K562 (cell line): ENCODE measurements around the gene CEACAM21. TPM values are rescaled to one million over a fixed set of nuclear protein-coding genes. Genes with fewer than 3 reads are reported as not detected.

Source experiments
- ATAC-seq: fragments of 200-7000 bp; cut with Tn5 transposase; 3 replicates; pipeline ENCODE4 v1.9.1; 2020; ENCODE audit warnings: moderate library complexity
- BruUV-seq: library from RNA; stranded (reverse); fragments of 400-500 nt; replicated peaks from 2 replicates; lab custom pipeline; 2021; lab: Mats Ljungman, UMichigan
- CTCF ChIA-PET: fragments of 300-600 bp; formaldehyde crosslinking; extraction: SDS; loops from one replicate; lab custom pipeline; 2021; ENCODE audit warnings: low intra/inter-chr PET ratio; lab: Yijun Ruan, JAX
- POLR2A ChIA-PET: fragments of 300-600, 350-650 bp; sonication (Branson Sonifier 250); formaldehyde crosslinking; extraction: SDS; loops from one replicate; lab custom pipeline; 2021; ENCODE audit warnings: antibody characterized with exemption, inconsistent platforms; lab: Yijun Ruan, JAX
- DNase-seq, 4 experiments: peaks; one replicate each; pipeline versions ENCODE4 v3.0.0 to v3.0.0-alpha.2; 2011 to 2018; ENCODE audit warnings: low spot score in 3 of 4, mixed read lengths in 3 of 4; ENCODE audit errors: extremely low read depth in 1 of 4
- FAIRE-seq: peaks from 2 replicates; lab custom pipeline; 2011; peaks lifted over from hg19 to GRCh38; lab: Jason Lieb, UNC
- H2AFZ ChIP-seq: 2 replicates; pipeline ENCODE4 v1.6.0; 2011; ENCODE audit warnings: low read depth, low read length, control low read depth, inconsistent platforms
- H3K27ac ChIP-seq: fragments of 200-600 bp; 3 replicates; pipeline ENCODE4 v1.8.0; 2011; ENCODE audit warnings: low read depth, mild to moderate bottlenecking, control low read depth, inconsistent platforms, low read length, moderate library complexity, mixed read lengths; ENCODE audit errors: extremely low read depth
- H3K27me3 ChIP-seq, 2 experiments: fragments of 300-600 bp in 1 of 2; 2 replicates in 1 of 2; 3 replicates in 1 of 2; pipeline versions ENCODE4 v1.6.0 to v1.8.0; 2011; ENCODE audit warnings: inconsistent platforms in 2 of 2, low read length in 2 of 2, mild to moderate bottlenecking in 1 of 2, mixed read lengths in 1 of 2, moderate library complexity in 1 of 2; ENCODE audit not compliant: control insufficient read depth in 2 of 2, insufficient read depth in 2 of 2
- H3K36me3 ChIP-seq: fragments of 300-600 bp; 3 replicates; pipeline ENCODE4 v1.8.0; 2011; ENCODE audit warnings: mild to moderate bottlenecking, low read length, inconsistent platforms; ENCODE audit not compliant: control insufficient read depth, insufficient read depth
- H3K4me1 ChIP-seq, 2 experiments: fragments of 200-600 bp in 1 of 2; replicated peaks in 1 of 2; 2 replicates in 1 of 2; 3 replicates in 1 of 2; pipeline versions ENCODE4 v1.5.1 to v1.8.0; 2011; ENCODE audit warnings: inconsistent platforms in 2 of 2, low read length in 2 of 2, mild to moderate bottlenecking in 1 of 2, mixed read lengths in 1 of 2, moderate library complexity in 1 of 2; ENCODE audit not compliant: control insufficient read depth in 2 of 2, insufficient read depth in 2 of 2
- H3K4me2 ChIP-seq: 2 replicates; pipeline ENCODE4 v1.6.1; 2011; ENCODE audit warnings: low read length, control low read depth, inconsistent platforms, mixed read lengths; ENCODE audit not compliant: insufficient read depth
- H3K4me3 ChIP-seq: fragments of 200-600 bp; sonication (generic), shearing (Covaris generic); 2 replicates; pipeline ENCODE4 v1.5.1; 2016; ENCODE audit warnings: control low read depth, inconsistent platforms
- H3K79me2 ChIP-seq: fragments of 200-600 bp; 3 replicates; pipeline ENCODE4 v1.8.0; 2011; ENCODE audit warnings: low read length, inconsistent platforms; ENCODE audit not compliant: control insufficient read depth, insufficient read depth
- H3K9ac ChIP-seq, 2 experiments: 2 replicates each; pipeline versions ENCODE4 v1.6.0 to v1.6.1; 2011; ENCODE audit warnings: low read depth in 2 of 2, low read length in 2 of 2, control low read depth in 1 of 2, inconsistent platforms in 1 of 2, mild to moderate bottlenecking in 1 of 2, mixed read lengths in 1 of 2; ENCODE audit not compliant: insufficient read depth in 1 of 2
- H3K9me1 ChIP-seq: one replicate; pipeline ENCODE4 v1.6.0; 2011; ENCODE audit warnings: inconsistent platforms, mild to moderate bottlenecking, low read length, moderate library complexity; ENCODE audit not compliant: control insufficient read depth, insufficient read depth
- H3K9me3 ChIP-seq: replicated peaks from 2 replicates; pipeline ENCODE4 v1.5.1; 2011; ENCODE audit warnings: low read depth, low read length, inconsistent platforms; ENCODE audit not compliant: control insufficient read depth, insufficient read depth
- H4K20me1 ChIP-seq: replicated peaks from 2 replicates; pipeline ENCODE4 v1.6.1; 2011; ENCODE audit warnings: low read length, inconsistent platforms, mixed read lengths; ENCODE audit not compliant: control insufficient read depth, insufficient read depth
- CTCF ChIP-seq, 3 experiments: IDR thresholded peaks in 2 of 3; conservative IDR thresholded peaks in 1 of 3; 2 replicates each; pipeline ENCODE4 v1.5.1; 2011 to 2012; ENCODE audit warnings: low read length in 3 of 3, mild to moderate bottlenecking in 3 of 3, control low read depth in 2 of 3, improper control_type of control experiment in 1 of 3, inconsistent platforms in 1 of 3, low read depth in 1 of 3, mixed read lengths in 1 of 3, moderate library complexity in 1 of 3; ENCODE audit not compliant: insufficient read depth in 2 of 3
- CTCFL ChIP-seq: IDR thresholded peaks from 2 replicates; pipeline ENCODE4 v1.6.1; 2011; ENCODE audit warnings: borderline replicate concordance, low read depth, mild to moderate bottlenecking, moderate library complexity, low read length; ENCODE audit not compliant: insufficient read depth, poor library complexity, severe bottlenecking
- LEF1 ChIP-seq: fragments of 450-650 bp; IDR thresholded peaks from 2 replicates; pipeline ENCODE4 v1.6.1; 2016; ENCODE audit warnings: mild to moderate bottlenecking
- WGBS: fragments of 100-300 bp; shearing (Covaris generic); methylation state at CpG from one replicate; pipeline ENCODE4 v1.1.6; 2016; ENCODE audit warnings: low coverage, mixed read lengths; ENCODE audit not compliant: insufficient coverage; ENCODE audit errors: missing lambda C conversion rate; 5-methylcytosine and 5-hydroxymethylcytosine counted together
- in situ Hi-C: fragments of 300-500 bp; cut with MboI; formaldehyde crosslinking; loops from 4 replicates; pipeline ENCODE4 v1.15.0; 2018; ENCODE audit warnings: inconsistent platforms, mixed read lengths
- intact Hi-C: fragments of 100-400 bp; cut with micrococcal nuclease; formaldehyde crosslinking; loops from 2 replicates; pipeline ENCODE4 v1.14.2; 2022
- polyA plus RNA-seq, 8 experiments: library from polyadenylated mRNA; depleted of rRNA in 4 of 8; stranded (reverse) in 5 of 8; unstranded in 3 of 8; fragments of >200 nt; fragmentation: Nextera tagmentation in 2 of 8; fragmentation: Illumina TruSeq in 1 of 8; extraction: Ambion mirVana in 2 of 8; extraction: Trizol in 1 of 8; gene quantifications; 2 replicates each; pipeline versions ENCODE4 v1.2.1 to v1.2.3, GENCODE V29; 2011 to 2014; ENCODE audit warnings: inconsistent platforms in 1 of 8, missing spikeins in 1 of 8
- total RNA-seq, 7 experiments: library from RNA; depleted of rRNA in 6 of 7; stranded (reverse); fragments of >200 nt in 6 of 7; fragmentation: Illumina TruSeq in 2 of 7; extraction: Trizol in 2 of 7; gene quantifications; 2 replicates each; pipeline versions ENCODE4 v1.2.1 to v1.2.3, GENCODE V29; 2011 to 2021; ENCODE audit warnings: low replicate concordance in 1 of 7
- TF ChIP-seq, protein P1 (sequence below): fragments of 450-650 bp; IDR thresholded peaks from 2 replicates; pipeline ENCODE4 v1.6.1; 2018; ENCODE audit not compliant: partially characterized antibody

Gene CEACAM21
- total and polyA plus RNA-seq, 9 of the 15 experiments (the other 6 are each of a cell fraction or from before 2014, with no cell fraction given) = 0.06 to 0.40 (median 0.18) TPM; not detected in 1

DNA sequence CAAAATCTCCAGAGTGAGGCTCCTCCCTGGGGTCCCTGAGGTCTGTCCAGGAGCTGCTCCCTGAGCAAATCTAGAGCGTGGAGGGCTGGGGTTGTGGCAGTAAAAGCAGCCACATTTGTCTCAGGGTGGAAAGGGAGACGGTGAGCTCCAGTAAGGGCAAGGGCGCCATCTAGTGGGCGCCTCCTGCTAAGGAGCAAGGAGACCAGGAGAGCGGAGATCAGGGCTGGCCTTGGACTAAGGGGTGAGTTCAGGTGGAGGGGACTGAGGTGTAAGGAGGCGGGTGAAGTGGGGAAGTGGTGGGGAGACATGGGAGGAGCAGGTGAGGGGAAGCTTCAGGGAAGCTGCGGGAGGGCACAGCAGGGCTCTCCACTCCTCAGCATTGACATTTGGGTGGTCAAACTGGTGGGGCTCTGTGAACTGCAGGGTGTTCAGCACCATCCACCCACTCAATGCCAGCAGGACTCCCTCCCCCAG, 5.3 kb upstream of the CEACAM21 start:
- Histone ChIP-seq H2AFZ (0 out of 2 replicates have a peak overlapping the region, but pooled peaks have one; percentile 8), H3K4me3 (no peak overlapping the region), H3K4me2 (no peak overlapping the region), H3K79me2 (no peaks in the 10 kb centered on the region), H4K20me1 (no peaks in the 10 kb centered on the region; the same call in 1 of the 2 replicates), H3K27me3 (peaks cover 0 to 11% of the 10 kb centered on the region in 2 experiments; a peak in 1 of 5 replicates), H3K27ac (no peak overlapping the region), H3K36me3 (no peaks in the 10 kb centered on the region), H3K9ac (no peak overlapping the region), H3K4me1 (no peaks in the 10 kb centered on the region), H3K9me1 (no peaks in the 10 kb centered on the region), H3K9me3 (no peaks in the 10 kb centered on the region)
- intact Hi-C loops = no loop called here
- in situ Hi-C loops = loop anchor here (5.0 to 25.0 kb wide), 3 partner anchors 123 to 366 kb away; partner anchors contain the start of gene CCDC97
- DNase-seq = peak; percentile 76 to 88 (median 80)
- POLR2A ChIA-PET = no interaction called here
- peak; percentile 100 for ATAC-seq
- peak; percentile 85 for FAIRE-seq
- CTCF ChIA-PET = interaction anchor here (0.6 to 2.2 kb wide), 5 partner anchors 25 to 366 kb away, joined by 3 to 13 read pairs (median 5); no protein-coding TSS in a partner anchor
- 2% methylated on average over 6 of the region's 7 CpGs for WGBS
- BruUV-seq = no TSS peak
- TF ChIP-seq, protein P1, sequence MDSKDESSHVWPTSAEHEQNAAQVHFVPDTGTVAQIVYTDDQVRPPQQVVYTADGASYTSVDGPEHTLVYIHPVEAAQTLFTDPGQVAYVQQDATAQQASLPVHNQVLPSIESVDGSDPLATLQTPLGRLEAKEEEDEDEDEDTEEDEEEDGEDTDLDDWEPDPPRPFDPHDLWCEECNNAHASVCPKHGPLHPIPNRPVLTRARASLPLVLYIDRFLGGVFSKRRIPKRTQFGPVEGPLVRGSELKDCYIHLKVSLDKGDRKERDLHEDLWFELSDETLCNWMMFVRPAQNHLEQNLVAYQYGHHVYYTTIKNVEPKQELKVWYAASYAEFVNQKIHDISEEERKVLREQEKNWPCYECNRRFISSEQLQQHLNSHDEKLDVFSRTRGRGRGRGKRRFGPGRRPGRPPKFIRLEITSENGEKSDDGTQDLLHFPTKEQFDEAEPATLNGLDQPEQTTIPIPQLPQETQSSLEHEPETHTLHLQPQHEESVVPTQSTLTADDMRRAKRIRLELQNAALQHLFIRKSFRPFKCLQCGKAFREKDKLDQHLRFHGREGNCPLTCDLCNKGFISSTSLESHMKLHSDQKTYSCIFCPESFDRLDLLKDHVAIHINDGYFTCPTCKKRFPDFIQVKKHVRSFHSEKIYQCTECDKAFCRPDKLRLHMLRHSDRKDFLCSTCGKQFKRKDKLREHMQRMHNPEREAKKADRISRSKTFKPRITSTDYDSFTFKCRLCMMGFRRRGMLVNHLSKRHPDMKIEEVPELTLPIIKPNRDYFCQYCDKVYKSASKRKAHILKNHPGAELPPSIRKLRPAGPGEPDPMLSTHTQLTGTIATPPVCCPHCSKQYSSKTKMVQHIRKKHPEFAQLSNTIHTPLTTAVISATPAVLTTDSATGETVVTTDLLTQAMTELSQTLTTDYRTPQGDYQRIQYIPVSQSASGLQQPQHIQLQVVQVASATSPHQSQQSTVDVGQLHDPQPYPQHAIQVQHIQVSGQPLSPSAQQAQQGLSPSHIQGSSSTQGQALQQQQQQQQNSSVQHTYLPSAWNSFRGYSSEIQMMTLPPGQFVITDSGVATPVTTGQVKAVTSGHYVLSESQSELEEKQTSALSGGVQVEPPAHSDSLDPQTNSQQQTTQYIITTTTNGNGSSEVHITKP = no peak
- TF ChIP-seq CTCF (IDR thresholded peaks at IDR 0.05 in 2 of 3, conservative IDR thresholded peaks at IDR 0.05 in 1 of 3; ENCODE audit: insufficient read depth in 2 of 3, low read depth in 1 of 3, low read length in 3 of 3) = peak; percentile 90 to 92 (median 92)
- no peak for TF ChIP-seq LEF1
- peak; percentile 55 for TF ChIP-seq CTCFL
